Measurements from ENCODE around the gene TRPC4AP. TPM values are rescaled to one million over a fixed set of nuclear protein-coding genes. Genes with fewer than 3 reads are reported as not detected.

The TRPC4AP gene
- polyA plus RNA-seq, 2 of the 4 experiments (the other 2 are of a cell fraction): 51.4 to 55.3 TPM

- Histone ChIP-seq H3K9me3 (no peaks in the 10 kb centered on the region), H3K27ac (no peak overlapping the region), H3K4me2 (no peak overlapping the region), H3K4me3 (no peak overlapping the region), H3K4me1 (no peaks in the 10 kb centered on the region)
- POLR2A ChIA-PET: no interaction called here
- ATAC-seq (no peak), FAIRE-seq (no peak), DNase-seq (ENCODE audit: low read depth in 1 of 2, low spot score in 1 of 2) (no peak)
- TF ChIP-seq CHD2 (IDR thresholded peaks at IDR 0.05; ENCODE audit: low read length, partially characterized antibody) (no peak), FOSL2 (IDR thresholded peaks at IDR 0.05) (no peak), FOSL2 (CRISPR knock-in tag; IDR thresholded peaks at IDR 0.05) (no peak)
- CTCF ChIA-PET: interaction anchor here (0.9 to 3.3 kb wide), 4 partner anchors 10 to 123 kb away, joined by 3 to 19 read pairs (median 3); partner anchors contain the start of gene GGT7
- WGBS (ENCODE audit: missing lambda C conversion rate): 95% methylated on average over 39 of the region's 39 CpGs
Measured at GRCh38 chr20:34997131-34997561, 95.5 kb downstream of the TRPC4AP start.

GRCh38 chr20:34996243-34997028 lies 96.2 kb downstream of the TRPC4AP start:
- H3K9me3 ChIP-seq: no peaks in the 10 kb centered on the region
- H3K4me3 ChIP-seq: no peak overlapping the region
- H3K4me1 ChIP-seq: no peaks in the 10 kb centered on the region
- H3K27ac ChIP-seq: no peak overlapping the region
- CTCF ChIA-PET: interaction anchor here (0.6 to 3.3 kb wide), 4 partner anchors 9 to 123 kb away, joined by 3 to 19 read pairs (median 3); partner anchors contain the start of gene GGT7
- no peak for ATAC-seq
- no peak for FAIRE-seq
- POLR2A ChIA-PET: no interaction called here
- DNase-seq (ENCODE audit: low read depth in 1 of 2, low spot score in 1 of 2): no peak
- no peak overlapping the region for H3K4me2 ChIP-seq
- TF ChIP-seq MAX (IDR thresholded peaks at IDR 0.05) (no peak), RFX5 (IDR thresholded peaks at IDR 0.05) (no peak), BHLHE40 (IDR thresholded peaks at IDR 0.05; ENCODE audit: low read depth, low read length) (no peak), BCL3 (IDR thresholded peaks at IDR 0.05) (no peak), CBX2 (IDR thresholded peaks at IDR 0.05; ENCODE audit: borderline replicate concordance, low read depth) (no peak), SMC3 (IDR thresholded peaks at IDR 0.05) (no peak)
- WGBS (ENCODE audit: missing lambda C conversion rate): 91% methylated on average over 21 of the region's 26 CpGs

- ChIA-PET CTCF (interaction anchor here (0.5 to 2.2 kb wide), 3 partner anchors 39 to 122 kb away, joined by 3 to 5 read pairs (median 3); no protein-coding TSS in a partner anchor), POLR2A (no interaction called here)
- no peak for ATAC-seq
- no peak overlapping the region for H3K27ac ChIP-seq
- FAIRE-seq: no peak
- H3K9me3 ChIP-seq: no peaks in the 10 kb centered on the region
- no peak for TF ChIP-seq POLR2AphosphoS2 (conservative IDR thresholded peaks at IDR 0.05; ENCODE audit: low read length)
- no peak for TF ChIP-seq ZNF302 (CRISPR knock-in tag; IDR thresholded peaks at IDR 0.05)
- no peak for TF ChIP-seq CHD4 (IDR thresholded peaks at IDR 0.05; ENCODE audit: borderline replicate concordance)
- no peak for TF ChIP-seq E2F6 (IDR thresholded peaks at IDR 0.05; ENCODE audit: borderline replicate concordance, low read depth)
- no peak for TF ChIP-seq ELK1 (IDR thresholded peaks at IDR 0.05; ENCODE audit: low read depth, low read length)
- no peak for TF ChIP-seq JUN (IDR thresholded peaks at IDR 0.05)
- TF ChIP-seq KDM1A (IDR thresholded peaks at IDR 0.05; ENCODE audit: low read depth): no peak
- TF ChIP-seq NPAS2 (CRISPR knock-in tag; IDR thresholded peaks at IDR 0.05; ENCODE audit: borderline replicate concordance): no peak
- no peak for TF ChIP-seq POLR2A (IDR thresholded peaks at IDR 0.05; ENCODE audit: low read length)
- TF ChIP-seq MYC (IDR thresholded peaks at IDR 0.05; ENCODE audit: borderline replicate concordance, low read length): no peak
- no peak for DNase-seq (ENCODE audit: low read depth in 1 of 2, low spot score in 1 of 2)
- H3K4me1 ChIP-seq: no peaks in the 10 kb centered on the region
- WGBS (ENCODE audit: missing lambda C conversion rate): 89% methylated on average over 7 of the region's 7 CpGs
- H3K4me3 ChIP-seq: no peak overlapping the region
- H3K4me2 ChIP-seq: no peak overlapping the region
Measured at GRCh38 chr20:34995696-34996095, 96.9 kb downstream of the TRPC4AP start.
